Activated CD4-positive, alpha-beta T cell treated with anti-CD3 and anti-CD28 coated beads, Interleukin-2, amount 50 U/mL, for 4 hours (primary cell): ENCODE data around the gene PDF.
"Not testable (repeated sequence)": the region's sequence is repeated elsewhere in the genome, so short reads cannot be mapped to it uniquely, and the experiment has no call there.

ENCODE experiments used
- DNase-seq, 2 experiments: peaks; one replicate each; pipeline ENCODE4 v3.0.0-alpha.2; 2020

Gene PDF

GRCh38 chr16:69330286-69331109 is at the start of gene PDF:
PDF (minus strand) TSS chr16:69330588; CDS start chr16:69330570, 18 bp downstream.
- DNase-seq = peak; percentile 66 to 67

GRCh38 chr16:69378760-69379159 is 48.4 kb upstream of the PDF start:
- DNase-seq = no peak

GRCh38 chr16:69378036-69378435 is 47.6 kb upstream of the PDF start:
- DNase-seq = no peak

- no peak for DNase-seq
Observed at GRCh38 chr16:69376393-69377059, 46.1 kb upstream of the PDF start.

GRCh38 chr16:69373019-69373418 is 42.6 kb upstream of the PDF start:
- DNase-seq = no peak

- DNase-seq = no peak
Observed at GRCh38 chr16:69371564-69371963, 41.2 kb upstream of the PDF start.

- DNase-seq = no peak
Observed at GRCh38 chr16:69368866-69369265, 38.5 kb upstream of the PDF start.

- no peak for DNase-seq
Observed at GRCh38 chr16:69367980-69368379, 37.6 kb upstream of the PDF start.

- DNase-seq = no peak
Observed at GRCh38 chr16:69366431-69366830, 36.0 kb upstream of the PDF start.

GRCh38 chr16:69365901-69366300 is 35.5 kb upstream of the PDF start:
- DNase-seq = no peak

GRCh38 chr16:69364088-69364487 is 33.7 kb upstream of the PDF start:
- no peak for DNase-seq

GRCh38 chr16:69363281-69363717 is 32.9 kb upstream of the PDF start:
- DNase-seq = no peak

GRCh38 chr16:69360070-69360469 is 29.7 kb upstream of the PDF start:
- not testable (repeated sequence) for DNase-seq

GRCh38 chr16:69351309-69352027 is 21.1 kb upstream of the PDF start, which contains the start of gene TMED6:
TMED6 (minus strand) TSS chr16:69351786; CDS start chr16:69351753, 33 bp downstream.
- DNase-seq = no peak

- DNase-seq = no peak
Observed at GRCh38 chr16:69350536-69351133, 20.2 kb upstream of the PDF start.

- DNase-seq = no peak
Observed at GRCh38 chr16:69349536-69349935, 19.1 kb upstream of the PDF start.

- DNase-seq = no peak
Observed at GRCh38 chr16:69348222-69348621, 17.8 kb upstream of the PDF start.

GRCh38 chr16:69346683-69347082 is 16.3 kb upstream of the PDF start:
- no peak for DNase-seq

- DNase-seq = no peak
Observed at GRCh38 chr16:69345923-69346322, 15.5 kb upstream of the PDF start.

- DNase-seq = no peak
Observed at GRCh38 chr16:69344171-69344570, 13.8 kb upstream of the PDF start.

- DNase-seq = no peak
Observed at GRCh38 chr16:69340095-69340644, 9.8 kb upstream of the PDF start.

GRCh38 chr16:69339289-69340094 is 9.1 kb upstream of the PDF start, which contains the start of the genes COG8 and NIP7:
COG8 (minus strand) TSS chr16:69339564; CDS start chr16:69339552, 12 bp downstream.
NIP7 (plus strand) TSS chr16:69339772; CDS start chr16:69339830, 58 bp downstream.
- peak; percentile 87 to 90 for DNase-seq
